ENCODE measurements around the gene CALN1.

GRCh38 chr7:72326811-72327210 is 85.3 kb downstream of the CALN1 start:
- TF ChIP-seq POLR2A (IDR thresholded peaks at IDR 0.05), result no peak
- TF ChIP-seq, protein P1, sequence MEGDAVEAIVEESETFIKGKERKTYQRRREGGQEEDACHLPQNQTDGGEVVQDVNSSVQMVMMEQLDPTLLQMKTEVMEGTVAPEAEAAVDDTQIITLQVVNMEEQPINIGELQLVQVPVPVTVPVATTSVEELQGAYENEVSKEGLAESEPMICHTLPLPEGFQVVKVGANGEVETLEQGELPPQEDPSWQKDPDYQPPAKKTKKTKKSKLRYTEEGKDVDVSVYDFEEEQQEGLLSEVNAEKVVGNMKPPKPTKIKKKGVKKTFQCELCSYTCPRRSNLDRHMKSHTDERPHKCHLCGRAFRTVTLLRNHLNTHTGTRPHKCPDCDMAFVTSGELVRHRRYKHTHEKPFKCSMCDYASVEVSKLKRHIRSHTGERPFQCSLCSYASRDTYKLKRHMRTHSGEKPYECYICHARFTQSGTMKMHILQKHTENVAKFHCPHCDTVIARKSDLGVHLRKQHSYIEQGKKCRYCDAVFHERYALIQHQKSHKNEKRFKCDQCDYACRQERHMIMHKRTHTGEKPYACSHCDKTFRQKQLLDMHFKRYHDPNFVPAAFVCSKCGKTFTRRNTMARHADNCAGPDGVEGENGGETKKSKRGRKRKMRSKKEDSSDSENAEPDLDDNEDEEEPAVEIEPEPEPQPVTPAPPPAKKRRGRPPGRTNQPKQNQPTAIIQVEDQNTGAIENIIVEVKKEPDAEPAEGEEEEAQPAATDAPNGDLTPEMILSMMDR (IDR thresholded peaks at IDR 0.05), result no peak

All from heart left ventricle (tissue), 13 donors.